GDM1 (cell line): ENCODE data around the gene RNF212.
"Not testable (repeated sequence)": the region's sequence is repeated elsewhere in the genome, so short reads cannot be mapped to it uniquely, and the experiment has no call there.

ENCODE experiments used
- DNase-seq: peaks from one replicate; lab custom pipeline; 2025; lab: John Stamatoyannopoulos, UW

RNF212 gene

DNA sequence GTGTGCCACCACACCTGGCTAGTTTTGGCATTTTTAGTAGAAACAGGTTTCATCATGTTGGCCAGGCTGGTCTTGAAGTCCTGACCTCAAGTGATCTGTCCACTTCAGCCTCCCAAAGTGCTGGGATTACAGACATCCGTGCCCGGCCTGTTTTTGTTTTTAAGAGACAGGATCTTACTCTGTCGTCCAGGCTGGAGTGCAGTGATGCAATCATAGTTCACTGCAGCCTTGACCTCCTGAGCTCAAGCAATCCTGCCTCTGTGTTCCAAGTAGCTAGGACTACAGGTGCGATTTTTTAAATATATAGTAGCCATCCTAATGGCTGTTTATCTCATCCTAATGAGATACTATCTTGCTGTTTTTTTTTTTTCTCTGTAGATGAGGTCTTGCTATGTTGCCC is 47.6 kb downstream of the RNF212 start:
- DNase-seq = no peak

DNA sequence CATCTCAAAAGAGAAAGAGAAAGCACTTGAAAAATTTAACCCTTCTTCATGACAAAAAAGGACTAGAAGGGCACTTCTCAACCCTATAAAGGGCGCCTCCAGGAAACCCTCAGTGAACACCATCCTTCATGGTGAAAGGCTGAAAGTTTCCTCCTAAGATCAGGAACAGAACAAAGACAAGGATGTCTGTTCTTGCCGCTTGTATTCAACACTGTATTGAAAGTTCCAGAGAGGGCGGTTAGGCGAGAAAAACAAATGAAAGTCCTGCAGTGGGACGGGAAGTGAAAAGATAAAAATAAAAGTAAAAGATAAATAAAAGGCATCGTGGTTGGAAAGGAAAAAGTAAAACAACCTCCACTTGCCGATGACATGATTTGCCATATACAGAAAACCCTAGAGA is 50.9 kb downstream of the RNF212 start:
- no peak for DNase-seq

DNA sequence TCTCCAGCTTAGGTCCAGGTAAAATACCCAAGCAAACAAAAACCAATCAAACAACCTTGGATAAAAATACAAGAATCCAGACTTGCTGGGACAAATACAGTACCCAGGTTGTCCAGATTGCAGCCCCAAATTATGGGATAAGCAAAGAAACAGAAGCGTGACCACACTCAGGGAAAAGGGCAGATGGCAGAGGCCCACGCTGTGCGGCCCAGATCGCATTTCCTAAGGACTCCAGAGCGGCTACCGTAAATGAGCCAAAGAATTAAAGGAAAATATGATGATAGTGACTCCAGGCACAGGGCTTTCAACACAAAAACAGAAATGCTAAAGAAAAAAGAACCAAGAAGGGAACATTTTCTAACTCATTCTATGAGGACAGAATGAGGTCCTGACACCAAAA is 51.6 kb downstream of the RNF212 start:
- DNase-seq = no peak

DNA sequence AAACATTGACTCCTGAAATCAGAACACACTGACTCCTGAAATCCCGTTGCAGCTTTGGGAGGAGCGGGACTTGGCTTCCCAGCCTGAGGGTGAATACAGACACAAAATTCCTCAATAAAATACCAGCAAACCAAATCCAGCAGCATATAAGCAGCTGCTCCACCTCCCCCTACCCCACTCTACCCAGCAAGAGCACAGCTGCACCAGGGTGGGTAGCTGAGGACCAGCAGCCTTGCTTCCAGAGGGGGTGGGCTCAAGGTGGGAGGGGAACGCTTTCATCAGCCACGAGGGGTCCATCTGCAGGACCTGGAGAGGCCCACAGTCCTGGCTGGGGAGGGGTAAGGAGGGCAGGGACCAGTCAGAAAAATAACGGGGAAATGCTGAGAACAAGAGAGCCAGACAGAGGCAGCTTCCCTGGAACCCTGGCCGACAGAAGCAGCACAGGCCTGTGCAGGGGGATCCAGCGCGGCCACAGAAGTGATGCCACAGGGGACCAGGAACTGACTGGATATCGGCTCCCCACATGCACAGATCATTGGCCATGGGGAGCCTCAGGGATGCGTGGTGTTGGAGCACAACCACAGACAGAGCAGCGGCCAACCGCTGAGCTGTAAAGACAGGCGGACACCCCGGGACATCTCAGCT is 52.2 kb downstream of the RNF212 start:
- DNase-seq = no peak

DNA sequence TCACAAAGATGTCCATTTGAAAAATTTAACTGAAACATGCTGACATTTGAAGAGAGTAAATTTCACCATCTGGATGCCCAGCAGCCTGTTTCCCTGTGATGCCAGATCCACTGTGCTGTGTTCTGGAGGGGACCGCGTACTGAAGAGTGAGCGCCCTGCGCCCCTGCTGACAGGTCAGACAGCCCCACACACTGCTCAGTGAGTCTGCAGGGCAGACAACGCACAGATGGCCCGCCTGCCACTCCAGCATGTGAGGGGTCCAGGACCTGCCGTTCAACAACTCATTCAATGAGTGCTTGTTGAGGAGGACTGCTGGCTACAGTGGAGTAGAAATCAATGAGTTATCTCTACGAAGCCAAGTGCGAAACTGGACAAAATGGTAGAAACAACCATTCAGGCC is 52.7 kb downstream of the RNF212 start:
- DNase-seq = no peak

DNA sequence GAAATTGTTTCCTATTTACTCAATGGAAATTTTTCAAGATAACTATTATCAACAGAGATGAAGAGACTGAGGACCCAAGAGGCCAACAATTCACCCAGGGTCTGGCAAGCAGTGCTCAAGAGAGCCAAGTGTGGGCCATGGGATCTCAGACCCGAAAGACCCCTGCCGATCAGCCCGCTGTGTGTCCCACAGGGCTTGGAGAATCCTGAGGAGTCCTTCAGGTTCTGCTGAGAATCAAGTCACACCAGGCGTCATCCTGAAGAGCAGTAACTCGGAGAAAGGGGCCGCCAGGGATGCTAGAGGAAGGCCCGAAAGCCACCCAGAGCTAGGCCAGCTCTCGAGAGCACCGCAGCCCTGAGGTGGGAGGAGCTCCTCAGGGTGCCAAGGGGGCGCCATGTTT is 53.2 kb downstream of the RNF212 start:
- no peak for DNase-seq

DNA sequence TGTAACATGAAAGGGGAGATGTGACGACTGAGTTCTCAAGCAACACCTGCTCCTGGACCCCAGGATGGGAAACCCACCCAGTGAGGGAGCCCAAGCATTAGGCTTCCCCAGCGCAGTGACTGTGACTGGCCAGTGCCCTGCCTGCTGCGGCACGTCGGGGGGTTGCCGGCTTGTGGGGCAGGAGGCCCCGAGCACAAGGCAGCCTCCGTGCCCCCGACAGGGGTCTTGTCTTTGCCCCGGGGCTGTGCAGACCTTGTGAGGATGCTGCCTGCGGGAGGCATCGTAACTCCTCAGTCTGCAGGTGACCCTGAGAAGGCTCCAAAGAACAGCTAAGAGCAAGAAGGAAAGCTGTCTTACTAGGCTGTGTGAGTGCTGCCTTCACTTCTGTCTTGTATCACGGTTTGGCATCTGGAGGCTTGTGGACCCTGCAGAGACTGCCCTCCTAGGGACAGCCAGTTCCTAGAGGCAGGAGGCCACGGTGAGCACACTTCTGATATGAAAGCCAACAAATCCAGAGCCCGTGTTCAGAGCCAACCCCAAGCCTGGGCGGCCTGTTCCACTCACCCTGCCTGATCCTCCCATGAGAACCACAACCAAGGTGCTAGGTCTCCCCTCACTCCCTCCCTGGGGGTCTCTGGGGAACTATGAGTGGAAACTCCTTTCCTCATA is 54.2 kb downstream of the RNF212 start:
- DNase-seq = no peak

DNA sequence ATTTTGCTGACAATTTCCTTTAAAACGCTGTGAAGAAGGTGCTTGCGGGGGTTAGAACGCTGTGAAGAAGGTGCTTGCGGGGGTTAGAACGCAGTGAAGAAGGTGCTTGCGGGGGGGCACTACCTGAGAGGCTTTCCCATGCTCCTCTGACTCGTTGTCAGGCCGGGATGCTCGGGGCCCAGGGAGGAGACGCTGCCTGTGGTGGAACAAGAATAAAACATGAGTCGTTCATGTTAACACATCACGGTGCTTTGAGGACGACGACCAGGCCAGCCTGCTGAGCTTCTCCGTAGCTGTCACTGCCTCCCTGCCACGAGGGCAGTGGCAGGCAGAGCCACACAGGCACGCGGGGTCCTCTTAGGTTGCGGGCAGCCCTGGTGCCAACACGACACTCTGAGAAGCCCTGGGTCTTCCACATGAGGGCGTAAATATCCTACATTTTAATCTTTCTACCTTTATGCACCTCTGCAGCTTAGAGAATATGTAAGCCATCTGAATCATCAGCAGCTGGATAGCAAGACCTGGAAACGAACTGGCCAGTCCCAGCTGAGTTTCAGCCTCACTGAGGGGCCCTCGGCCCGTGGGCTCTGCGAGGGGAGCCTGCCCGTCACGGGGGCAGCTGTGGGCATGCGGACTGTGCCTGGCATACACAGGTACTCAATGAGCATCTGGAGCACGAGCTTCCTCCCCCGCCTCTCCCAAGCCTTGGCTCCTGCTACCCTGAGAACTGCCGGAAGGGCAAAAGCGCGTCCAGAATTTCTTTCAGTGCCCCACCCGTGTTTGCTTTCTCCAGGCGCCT is 55.0 kb downstream of the RNF212 start:
- no peak for DNase-seq

DNA sequence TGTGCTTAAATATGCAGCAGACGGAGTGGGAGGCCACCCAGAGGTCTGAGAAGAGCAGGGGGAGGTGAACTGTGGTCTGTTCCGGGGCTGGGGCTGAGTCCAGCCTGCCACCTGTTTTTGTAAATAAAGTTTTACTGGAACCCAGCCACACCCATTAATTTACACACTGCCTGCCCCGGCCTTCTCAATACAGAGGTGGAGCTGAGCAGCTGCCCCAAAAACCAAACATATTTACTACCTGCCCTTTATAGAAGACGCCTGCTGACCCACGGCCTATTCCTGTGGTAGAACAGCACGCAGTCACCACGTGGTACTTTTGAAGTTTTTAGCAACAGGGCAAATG is 56.0 kb downstream of the RNF212 start:
- no peak for DNase-seq

DNA sequence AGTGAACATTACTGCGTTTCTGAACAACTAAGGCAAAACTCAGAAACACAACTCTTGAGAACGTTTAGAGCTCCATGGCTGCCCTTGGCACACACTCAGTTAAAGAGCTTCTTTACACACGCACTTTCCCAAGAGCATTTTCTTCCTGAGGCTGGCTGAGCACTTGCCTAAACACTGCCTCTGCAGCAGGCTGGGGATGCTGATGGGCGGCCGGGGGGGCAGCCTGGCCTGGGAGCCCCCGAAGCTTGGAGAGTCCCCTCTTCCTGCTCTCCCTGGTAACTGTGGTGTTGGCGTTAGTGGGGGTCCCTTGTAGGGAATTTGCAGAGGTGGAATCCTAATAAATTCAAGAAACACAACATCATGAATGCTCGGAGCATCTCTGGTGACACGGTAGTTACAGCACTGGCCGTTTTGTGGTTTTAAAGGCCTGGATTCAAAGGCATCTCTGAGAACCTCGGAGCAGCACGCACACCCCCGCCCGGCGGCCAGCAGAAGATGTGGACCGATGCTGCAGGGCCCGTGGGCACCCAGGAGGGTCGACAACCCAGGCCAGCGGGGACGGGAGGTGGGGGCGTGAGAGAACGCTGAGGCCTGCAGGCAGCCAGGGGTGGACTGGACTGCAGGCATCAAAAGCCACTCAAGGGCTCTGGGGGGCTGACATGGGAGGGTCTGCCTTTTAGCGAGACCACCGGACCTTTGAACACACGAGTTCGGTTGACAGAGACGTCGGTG is 56.5 kb downstream of the RNF212 start:
- no peak for DNase-seq

DNA sequence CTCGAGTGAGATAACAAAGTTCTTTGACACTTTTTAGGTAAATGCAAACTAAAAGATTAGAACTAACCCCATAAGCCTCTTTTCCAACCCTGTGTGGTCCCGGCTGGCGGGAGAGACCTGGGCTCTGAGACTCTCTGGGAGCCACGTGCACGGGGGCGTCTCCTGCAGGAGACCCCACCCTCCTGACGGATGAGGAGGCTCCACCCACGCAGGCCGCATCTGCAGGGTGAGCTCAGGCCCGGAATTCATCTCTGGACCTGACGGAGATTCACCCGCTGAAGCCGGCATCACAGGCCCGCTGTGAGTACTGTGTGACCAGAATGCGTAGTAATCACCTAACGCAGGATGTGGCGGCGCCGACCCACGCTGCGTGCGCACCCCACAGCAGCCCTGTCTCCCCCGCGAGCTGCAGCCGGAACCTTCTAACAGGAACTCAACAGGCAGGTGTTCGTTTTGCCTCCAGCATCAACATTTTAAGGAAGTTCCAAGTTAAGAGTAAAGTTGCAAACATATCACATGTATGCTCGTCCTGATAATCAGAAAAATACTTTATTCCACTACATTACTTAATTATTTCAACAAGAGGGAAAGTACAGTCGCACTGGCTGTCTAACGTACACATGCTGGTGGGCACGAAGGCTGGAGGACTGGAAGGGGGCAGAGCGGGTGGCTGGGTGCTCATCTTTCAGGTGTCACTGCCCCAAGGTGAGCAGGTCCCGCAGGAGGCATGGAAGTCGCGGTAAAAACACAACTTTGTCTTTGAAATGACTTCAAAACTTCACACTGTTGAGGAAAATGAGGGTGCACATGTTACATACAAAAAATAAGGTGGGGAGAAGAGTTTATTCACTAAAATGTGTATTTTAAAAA is 57.4 kb downstream of the RNF212 start:
- DNase-seq = peak; percentile 61

DNA sequence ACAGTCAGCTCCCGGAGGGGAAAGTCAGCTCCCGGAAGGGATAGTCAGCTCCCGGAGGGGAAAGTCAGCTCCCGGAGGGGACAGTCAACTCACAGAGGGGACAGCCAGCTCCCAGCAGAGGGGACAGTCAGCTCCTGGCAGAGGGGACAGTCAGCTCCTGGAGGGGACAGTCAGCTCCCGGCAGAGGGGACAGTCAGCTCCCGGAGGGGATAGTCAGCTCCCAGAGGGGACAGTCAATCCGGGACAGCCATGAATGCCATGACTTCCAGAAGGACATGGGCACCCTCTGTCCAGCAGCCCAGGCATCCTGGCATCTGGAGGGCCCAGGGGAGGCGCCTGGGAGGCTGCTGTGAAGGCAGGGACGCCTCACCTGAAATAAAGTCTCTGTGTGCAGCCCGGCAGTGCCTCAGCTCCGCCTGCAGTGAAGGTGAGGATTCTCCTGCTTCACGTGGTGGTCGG is 58.1 kb downstream of the RNF212 start:
- not testable (repeated sequence) for DNase-seq

DNA sequence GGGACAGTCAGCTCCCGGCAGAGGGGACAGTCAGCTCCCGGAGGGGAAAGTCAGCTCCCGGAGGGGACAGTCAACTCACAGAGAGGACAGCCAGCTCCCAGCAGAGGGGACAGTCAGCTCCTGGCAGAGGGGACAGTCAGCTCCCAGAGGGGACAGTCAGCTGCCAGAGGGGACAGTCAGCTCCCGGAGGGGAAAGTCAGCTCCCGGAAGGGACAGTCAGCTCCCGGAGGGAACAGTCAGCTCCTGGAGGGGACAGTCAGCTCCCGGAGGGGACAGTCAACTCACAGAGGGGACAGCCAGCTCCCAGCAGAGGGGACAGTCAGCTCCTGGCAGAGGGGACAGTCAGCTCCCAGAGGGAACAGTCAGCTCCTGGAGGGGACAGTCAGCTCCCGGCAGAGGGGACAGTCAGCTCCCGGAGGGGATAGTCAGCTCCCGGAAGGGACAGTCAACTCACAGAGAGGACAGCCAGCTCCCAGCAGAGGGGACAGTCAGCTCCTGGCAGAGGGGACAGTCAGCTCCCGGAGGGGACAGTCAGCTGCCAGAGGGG is 58.6 kb downstream of the RNF212 start:
- not testable (repeated sequence) for DNase-seq

DNA sequence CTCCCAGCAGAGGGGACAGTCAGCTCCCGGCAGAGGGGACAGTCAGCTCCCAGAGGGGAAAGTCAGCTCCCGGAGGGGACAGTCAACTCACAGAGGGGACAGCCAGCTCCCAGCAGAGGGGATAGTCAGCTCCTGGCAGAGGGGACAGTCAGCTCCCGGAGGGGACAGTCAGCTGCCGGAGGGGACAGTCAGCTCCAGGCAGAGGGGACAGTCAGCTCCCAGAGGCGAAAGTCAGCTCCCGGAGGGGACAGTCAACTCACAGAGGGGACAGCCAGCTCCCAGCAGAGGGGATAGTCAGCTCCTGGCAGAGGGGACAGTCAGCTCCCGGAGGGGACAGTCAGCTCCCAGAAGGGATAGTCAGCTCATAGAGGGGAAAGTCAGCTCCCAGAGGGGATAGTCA is 59.5 kb downstream of the RNF212 start:
- DNase-seq = not testable (repeated sequence)

DNA sequence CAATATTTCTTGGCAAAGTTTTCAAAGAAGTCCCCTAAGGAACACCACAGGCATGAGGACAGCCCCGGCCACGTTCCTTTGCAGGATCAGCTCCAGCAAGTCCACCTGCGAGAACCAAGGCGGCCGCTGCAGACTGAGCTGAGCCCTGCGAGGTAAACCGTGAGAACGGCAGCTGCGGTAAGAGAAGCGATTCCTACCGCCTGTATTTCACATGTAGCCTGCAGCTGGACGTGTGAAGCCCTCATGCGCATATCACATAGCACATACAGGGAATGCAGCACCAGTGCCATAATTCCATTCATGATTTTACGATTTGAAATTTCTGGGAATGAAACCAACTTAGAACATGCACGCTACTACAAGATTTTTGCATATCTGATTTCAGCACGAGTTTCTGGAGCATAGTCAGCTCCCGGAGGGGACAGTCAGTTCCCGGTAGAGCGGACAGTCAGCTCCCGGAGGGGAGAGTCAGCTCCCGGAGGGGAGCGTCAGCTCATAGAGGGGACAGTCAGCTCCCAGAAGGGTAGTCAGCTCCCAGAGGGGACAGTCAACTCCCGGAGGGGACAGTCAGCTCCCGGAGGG is 60.2 kb downstream of the RNF212 start:
- no peak for DNase-seq

DNA sequence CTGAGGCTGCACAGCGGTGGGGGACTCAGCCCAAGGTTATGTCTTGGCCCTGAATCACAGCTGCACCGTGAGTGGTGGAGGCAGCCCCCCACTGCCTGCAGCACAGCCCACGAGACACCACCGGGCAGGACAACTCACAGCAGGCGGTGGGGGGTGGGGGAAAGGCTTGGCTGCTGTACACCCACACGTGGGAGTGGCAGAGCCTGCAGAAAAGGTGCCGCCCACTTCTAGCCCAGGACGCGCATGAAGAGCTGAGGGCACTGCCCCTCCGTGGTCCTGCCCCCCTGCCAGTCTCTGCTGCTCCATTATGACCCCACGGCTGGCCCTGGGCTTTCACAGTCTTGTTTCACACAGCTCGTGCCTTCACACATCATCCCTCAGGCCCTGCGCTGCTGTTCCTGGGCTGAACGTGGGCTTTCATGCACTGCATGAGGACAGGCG is 61.1 kb downstream of the RNF212 start:
- no peak for DNase-seq

DNA sequence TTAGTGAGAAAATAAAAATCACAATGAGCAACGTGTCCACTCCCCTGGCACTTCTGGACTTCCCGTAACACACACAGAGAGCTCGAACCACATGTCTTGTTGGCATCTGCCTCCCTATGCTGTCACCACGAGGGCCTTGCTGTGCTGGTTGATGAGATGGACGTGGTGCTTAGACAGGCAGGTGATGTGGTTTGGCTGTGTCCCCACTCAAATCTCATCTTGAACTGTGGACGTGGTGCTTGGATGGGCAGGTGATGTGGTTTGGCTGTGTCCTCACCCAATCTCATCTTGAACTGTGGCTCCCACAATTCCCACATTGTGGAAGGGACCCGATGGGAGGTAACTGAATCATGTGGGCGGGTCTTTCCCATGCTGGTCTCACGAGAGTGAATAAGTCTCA is 61.9 kb downstream of the RNF212 start:
- no peak for DNase-seq

DNA sequence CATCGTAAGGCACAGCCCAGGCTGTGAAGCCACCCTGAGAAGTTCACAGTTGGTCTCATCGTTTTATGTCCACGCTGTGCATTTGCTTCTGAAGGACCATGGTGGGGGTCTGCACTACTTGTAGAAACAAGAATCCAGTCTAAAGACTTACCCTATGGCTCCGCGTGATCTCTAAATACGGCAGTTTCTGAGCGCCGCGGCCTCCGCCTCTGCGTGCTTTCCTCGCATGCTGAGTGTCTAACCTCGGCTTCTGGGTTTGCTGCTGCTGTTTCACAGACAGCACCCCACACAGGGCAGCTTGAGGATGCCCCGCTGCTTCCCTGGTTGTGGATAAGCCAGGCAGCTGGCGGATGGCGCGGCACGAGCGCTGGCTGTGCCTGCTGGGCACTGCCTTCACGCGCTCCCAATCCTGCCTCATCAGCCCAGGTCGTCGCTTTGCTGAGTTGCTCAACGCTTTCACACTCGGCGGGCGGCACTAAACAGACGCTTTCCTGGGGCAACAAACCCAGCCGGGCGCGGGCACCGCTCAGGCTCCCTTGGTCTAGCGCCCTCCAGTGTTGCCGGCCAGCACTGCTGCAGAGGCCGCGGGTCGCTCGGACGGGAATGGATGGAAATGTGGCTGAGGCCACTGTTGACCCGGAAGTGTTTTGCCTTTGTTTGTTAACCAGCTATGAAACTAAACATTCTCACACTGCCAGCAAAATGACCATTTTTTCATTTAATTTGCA is 62.7 kb downstream of the RNF212 start:
- no peak for DNase-seq

DNA sequence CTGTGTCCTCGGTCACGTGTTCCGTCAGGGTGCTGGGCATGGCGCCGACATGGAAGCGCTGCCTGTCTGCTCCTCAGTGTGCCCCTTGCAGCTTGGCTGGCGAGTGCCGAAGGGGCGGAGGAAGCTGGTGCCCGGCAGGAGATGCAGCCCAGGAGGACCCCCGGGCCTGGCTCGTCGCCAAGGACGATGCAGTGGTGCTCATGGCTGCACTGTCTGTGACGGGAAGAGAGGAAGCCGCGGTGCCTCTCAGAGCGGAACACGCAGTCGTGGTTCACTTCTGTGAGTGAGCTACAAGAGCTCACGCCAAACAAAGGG is 63.8 kb downstream of the RNF212 start:
- DNase-seq = no peak
